ENCODE measurements around the gene EIF3D. TPM values are rescaled to one million over a fixed set of nuclear protein-coding genes. Genes with fewer than 3 reads are reported as not detected.

EIF3D gene
- total and polyA plus RNA-seq, 2 of the 8 experiments (the other 6 are each of a cell fraction or from before 2014, with no cell fraction given) = 195 to 408 TPM

DNA sequence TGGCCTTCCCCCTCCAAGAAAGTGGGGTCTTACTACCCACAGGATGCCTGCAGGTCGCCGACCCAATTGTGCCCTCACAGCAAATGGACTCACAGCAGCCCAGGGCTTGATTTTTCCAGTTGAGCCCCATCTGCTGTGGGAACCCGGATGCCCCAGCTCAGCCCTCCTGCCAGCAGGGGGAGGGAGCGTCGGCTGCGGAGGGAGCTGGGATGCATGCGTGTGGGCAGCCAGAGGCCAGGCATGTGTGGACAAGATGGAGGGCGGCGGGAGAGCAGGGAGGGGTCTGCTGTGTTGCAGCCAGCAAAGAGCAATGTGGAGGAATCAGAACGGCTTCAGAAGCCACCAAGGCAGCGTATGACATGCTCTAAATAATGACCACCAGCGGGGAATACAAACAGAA, 41.0 kb upstream of the EIF3D start:
- H3K14ac ChIP-seq (ENCODE audit: insufficient read length) = no peak overlapping the region
- H2BK120ac ChIP-seq (replicated peaks; ENCODE audit: low read depth, low read length) = no peak overlapping the region
- no peak overlapping the region for H3K23ac ChIP-seq (ENCODE audit: insufficient read length)
- POLR2A ChIA-PET (ENCODE audit: partially characterized antibody) = no interaction called here
- H4K91ac ChIP-seq (replicated peaks; ENCODE audit: insufficient read length, low read length) = peak overlapping the region; percentile 87
- CTCF ChIA-PET (ENCODE audit: partially characterized antibody) = interaction anchor here (0.6 to 2.3 kb wide), 15 partner anchors 15 to 659 kb away, joined by 3 to 9 read pairs (median 3); no protein-coding TSS in a partner anchor
- H2AK5ac ChIP-seq (ENCODE audit: low read depth, low read length) = no peak overlapping the region
- H3K9ac ChIP-seq (replicated peaks in 1 of 4; ENCODE audit: extremely low read depth in 1 of 4, low read depth in 3 of 4, low read length in 3 of 4) = no peak overlapping the region
- peaks cover 0 to 5% (median 2%) of the 10 kb centered on the region in 4 experiments; a peak in 3 of 7 replicates for H3K4me1 ChIP-seq (replicated peaks in 1 of 4; ENCODE audit: control insufficient read depth in 3 of 4, insufficient read depth in 4 of 4, low read length in 3 of 4)
- H4K8ac ChIP-seq (ENCODE audit: extremely low read depth, insufficient read depth, low read length) = peak overlapping the region; percentile 66
- H2BK20ac ChIP-seq (ENCODE audit: low read length) = no peak overlapping the region; the same call in 1 of the 2 replicates
- no peak overlapping the region for H3K4me3 ChIP-seq (ENCODE audit: extremely low read depth in 1 of 4, insufficient read depth in 2 of 4, low read depth in 3 of 4, low read length in 4 of 4)
- no peaks in the 10 kb centered on the region for H4K20me1 ChIP-seq (replicated peaks in 1 of 2; ENCODE audit: control insufficient read depth in 1 of 2, insufficient read depth in 2 of 2, low read length in 2 of 2)
- H3K4ac ChIP-seq (replicated peaks; ENCODE audit: insufficient read length, low read depth, low read length) = no peak overlapping the region
- no peaks in the 10 kb centered on the region for H3K79me2 ChIP-seq (ENCODE audit: control insufficient read depth in 1 of 2, insufficient read depth in 2 of 2, low read length in 2 of 2)
- no peaks in the 10 kb centered on the region for H3K27me3 ChIP-seq (replicated peaks in 1 of 4; ENCODE audit: control insufficient read depth in 3 of 4, extremely low read depth in 1 of 4, insufficient read depth in 3 of 4, low read length in 3 of 4)
- FAIRE-seq = no peak
- H4K5ac ChIP-seq (ENCODE audit: insufficient read length, low read depth, low read length) = peak overlapping the region; percentile 16
- H2BK12ac ChIP-seq (ENCODE audit: low read depth, low read length) = no peak overlapping the region; the same call in 1 of the 2 replicates
- H3K23me2 ChIP-seq (ENCODE audit: low read depth, low read length) = no peaks in the 10 kb centered on the region
- H3K56ac ChIP-seq (replicated peaks; ENCODE audit: insufficient read length, low read depth, low read length) = no peak overlapping the region
- H3K4me2 ChIP-seq (ENCODE audit: insufficient read depth in 1 of 2, low read depth in 2 of 2, low read length in 2 of 2) = no peak overlapping the region
- 58% methylated on average over 12 of the region's 12 CpGs; no CpG with 5 or more reads in 1 of the 2 experiments for WGBS, 2 experiments (ENCODE audit: extremely low coverage in 1 of 2, insufficient coverage in 1 of 2, insufficient read length in 1 of 2, insufficient replicate concordance in 2 of 2, low coverage in 1 of 2, low lambda C conversion rate in 2 of 2, missing lambda C conversion rate in 1 of 2)
- H2BK5ac ChIP-seq (ENCODE audit: low read depth, low read length) = no peak overlapping the region
- no peaks in the 10 kb centered on the region for H3K36me3 ChIP-seq (ENCODE audit: control insufficient read depth in 2 of 4, insufficient read depth in 4 of 4, low read length in 3 of 4)
- peak; percentile 38 to 79 for DNase-seq (ENCODE audit: low read depth in 1 of 2, low spot score in 2 of 2)
- no peaks in the 10 kb centered on the region for H3K79me1 ChIP-seq (ENCODE audit: low read depth, low read length)
- H2AFZ ChIP-seq (ENCODE audit: low read length) = peak overlapping the region; percentile 92
- peak overlapping the region; percentile 89; the same call in 1 of the 2 replicates for H3K18ac ChIP-seq (ENCODE audit: extremely low read depth, low read length)
- no peak overlapping the region for H3K27ac ChIP-seq (ENCODE audit: low read depth, low read length)
- no peaks in the 10 kb centered on the region for H3K9me3 ChIP-seq (ENCODE audit: insufficient read depth in 2 of 2, low read depth in 1 of 2, low read length in 1 of 2)
- peak overlapping the region; percentile 8; the same call in 1 of the 2 replicates for H2BK15ac ChIP-seq (ENCODE audit: low read length)
- TF ChIP-seq SP2 (IDR thresholded peaks at IDR 0.05; ENCODE audit: low read length) = no peak
- TF ChIP-seq EP300 (IDR thresholded peaks at IDR 0.05; ENCODE audit: borderline replicate concordance in 1 of 2, low read depth in 2 of 2, low read length in 2 of 2) = no peak
- TF ChIP-seq SAP30 (IDR thresholded peaks at IDR 0.05; ENCODE audit: insufficient read depth, insufficient replicate concordance, low read length) = no peak
- TF ChIP-seq TAF7 (optimal IDR thresholded peaks at IDR 0.05; ENCODE audit: borderline replicate concordance, low read depth, low read length) = no peak
- TF ChIP-seq TEAD4 (IDR thresholded peaks at IDR 0.05; ENCODE audit: low read depth, low read length) = no peak
- TF ChIP-seq GTF2F1 (IDR thresholded peaks at IDR 0.05; ENCODE audit: borderline replicate concordance, low read depth, low read length) = no peak
- no peak for TF ChIP-seq CREB1 (IDR thresholded peaks at IDR 0.05)
- TF ChIP-seq NRF1 (IDR thresholded peaks at IDR 0.05; ENCODE audit: low read depth, low read length) = no peak
- TF ChIP-seq CTBP2 (IDR thresholded peaks at IDR 0.05; ENCODE audit: borderline replicate concordance, insufficient read depth, insufficient read length, low read length) = no peak
- no peak for TF ChIP-seq CBX5 (IDR thresholded peaks at IDR 0.05; ENCODE audit: low read depth, low read length)
- no peak for TF ChIP-seq RXRA (IDR thresholded peaks at IDR 0.05; ENCODE audit: insufficient read depth, low read depth, low read length)
- TF ChIP-seq BRCA1 (IDR thresholded peaks at IDR 0.05; ENCODE audit: low read depth, low read length) = no peak
- TF ChIP-seq TAF1 (IDR thresholded peaks at IDR 0.05; ENCODE audit: low read depth, low read length) = no peak
- no peak for TF ChIP-seq FOSL1 (IDR thresholded peaks at IDR 0.05; ENCODE audit: insufficient read depth, low read depth, low read length)
